ENCODE measurements around the gene HS3ST3B1.

GRCh38 chr17:14300575-14301278, at the start of gene HS3ST3B1:
- TF ChIP-seq CTCF (IDR thresholded peaks at IDR 0.05) (peak in 1 of 3 experiments; percentile 14), POLR2A (IDR thresholded peaks at IDR 0.05) (peak; percentile 66)
